UCSD-AML1 (cell line): ENCODE results near the gene IFT88.

Experiments used
- DNase-seq: peaks from one replicate; lab custom pipeline; 2025; ENCODE audit not compliant: unreplicated experiment; lab: John Stamatoyannopoulos, UW

IFT88 gene, protein sequence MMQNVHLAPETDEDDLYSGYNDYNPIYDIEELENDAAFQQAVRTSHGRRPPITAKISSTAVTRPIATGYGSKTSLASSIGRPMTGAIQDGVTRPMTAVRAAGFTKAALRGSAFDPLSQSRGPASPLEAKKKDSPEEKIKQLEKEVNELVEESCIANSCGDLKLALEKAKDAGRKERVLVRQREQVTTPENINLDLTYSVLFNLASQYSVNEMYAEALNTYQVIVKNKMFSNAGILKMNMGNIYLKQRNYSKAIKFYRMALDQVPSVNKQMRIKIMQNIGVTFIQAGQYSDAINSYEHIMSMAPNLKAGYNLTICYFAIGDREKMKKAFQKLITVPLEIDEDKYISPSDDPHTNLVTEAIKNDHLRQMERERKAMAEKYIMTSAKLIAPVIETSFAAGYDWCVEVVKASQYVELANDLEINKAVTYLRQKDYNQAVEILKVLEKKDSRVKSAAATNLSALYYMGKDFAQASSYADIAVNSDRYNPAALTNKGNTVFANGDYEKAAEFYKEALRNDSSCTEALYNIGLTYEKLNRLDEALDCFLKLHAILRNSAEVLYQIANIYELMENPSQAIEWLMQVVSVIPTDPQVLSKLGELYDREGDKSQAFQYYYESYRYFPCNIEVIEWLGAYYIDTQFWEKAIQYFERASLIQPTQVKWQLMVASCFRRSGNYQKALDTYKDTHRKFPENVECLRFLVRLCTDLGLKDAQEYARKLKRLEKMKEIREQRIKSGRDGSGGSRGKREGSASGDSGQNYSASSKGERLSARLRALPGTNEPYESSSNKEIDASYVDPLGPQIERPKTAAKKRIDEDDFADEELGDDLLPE

GRCh38 chr13:20566898-20567874 lies at the start of gene IFT88:
IFT88 (plus strand) TSS chr13:20567157; CDS start chr13:20574386, 7,229 bp downstream.
- DNase-seq, result peak; percentile 94

DNA sequence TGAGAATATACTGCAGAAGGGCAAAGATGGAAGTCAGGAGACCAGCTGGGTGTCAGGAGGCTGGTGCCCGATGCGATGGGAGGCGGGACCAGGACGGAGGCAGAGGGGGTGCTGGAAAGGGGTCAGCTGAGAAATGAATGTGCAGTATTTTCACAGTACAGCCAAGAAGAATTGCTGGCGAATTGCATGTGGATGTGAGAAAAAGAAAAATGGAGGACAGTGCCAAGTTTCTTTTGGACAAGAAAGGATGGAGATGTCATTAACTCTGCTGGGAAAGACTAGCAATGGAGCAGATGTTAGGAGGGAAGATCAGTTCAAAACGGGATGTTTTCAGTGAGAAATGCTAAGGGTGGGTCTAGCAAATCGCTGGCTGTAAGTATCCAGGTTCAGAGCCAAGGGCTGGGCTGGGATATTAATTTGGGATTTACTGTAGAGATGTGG lies 48.3 kb upstream of the IFT88 start:
- DNase-seq, result no peak

GRCh38 chr13:20519875-20520274 lies 47.1 kb upstream of the IFT88 start:
- no peak for DNase-seq

GRCh38 chr13:20521364-20522115 lies 45.4 kb upstream of the IFT88 start:
- DNase-seq, result no peak

DNA sequence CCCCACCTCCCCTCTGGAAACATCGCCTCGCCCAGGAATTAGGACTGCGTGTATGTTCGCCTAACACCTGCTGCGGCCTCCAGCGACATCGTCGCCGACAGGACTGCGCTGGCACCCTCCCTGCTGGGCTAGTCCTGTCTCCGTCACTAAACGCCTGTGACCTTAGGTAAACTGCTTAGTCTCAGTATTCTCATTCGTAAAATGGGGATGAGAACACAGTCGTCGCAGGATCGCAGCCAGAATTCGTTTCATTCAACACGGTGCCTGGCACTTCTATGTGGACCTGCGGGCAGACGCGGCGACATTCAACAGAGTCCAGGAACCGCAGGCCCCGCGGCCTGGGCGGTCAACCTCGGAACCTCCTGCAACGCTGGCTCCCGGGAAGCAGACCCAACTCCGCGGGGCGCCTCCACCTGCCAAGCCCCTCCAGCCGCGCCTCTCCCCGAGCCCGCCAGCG lies 41.8 kb upstream of the IFT88 start:
- no peak for DNase-seq

- peak; percentile 82 for DNase-seq
Measured at GRCh38 chr13:20525601-20526544, 41.1 kb upstream of the IFT88 start, which contains the start of gene CRYL1. CRYL1 (minus strand) TSS chr13:20525857; CDS start chr13:20525794, 63 bp downstream.

DNA sequence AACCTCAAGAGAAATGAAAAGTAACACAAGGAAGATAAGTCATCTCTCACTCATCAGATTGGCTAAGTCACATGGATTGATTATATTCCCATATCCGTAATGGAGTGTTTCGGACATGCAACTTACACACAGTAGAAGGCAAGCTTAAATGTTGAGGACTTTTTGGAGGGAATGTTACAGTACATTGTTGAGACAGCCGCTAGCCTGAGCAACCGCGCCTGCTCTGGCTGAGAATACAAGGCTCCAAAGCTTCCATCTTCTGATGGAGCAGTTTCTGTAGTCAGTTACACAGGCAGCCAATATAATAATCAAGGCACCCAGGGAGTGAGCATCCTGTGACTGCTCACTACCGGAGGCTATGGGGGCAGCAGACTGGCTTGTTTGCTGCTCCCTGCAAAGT lies 40.3 kb upstream of the IFT88 start:
- DNase-seq, result no peak

DNA sequence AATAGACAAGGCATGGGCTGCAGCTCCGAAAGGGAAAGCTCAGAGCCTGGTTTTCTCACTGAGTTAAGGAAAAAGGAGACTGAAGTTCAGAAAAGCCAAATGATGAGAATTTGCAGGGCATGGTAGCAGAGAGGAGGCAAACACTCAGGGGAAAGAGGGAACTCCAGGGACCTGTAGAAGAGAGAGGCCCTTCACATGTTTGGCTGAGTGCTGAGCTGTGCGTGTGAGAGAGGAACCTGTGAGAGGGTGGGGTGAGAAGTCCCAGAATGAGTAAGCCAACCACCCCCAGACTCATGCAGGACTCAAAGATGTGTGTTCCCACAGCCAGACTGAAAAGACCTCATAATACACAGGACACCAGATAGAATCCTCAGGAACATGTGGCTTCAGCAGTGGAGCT lies 38.5 kb upstream of the IFT88 start:
- no peak for DNase-seq

- DNase-seq, result no peak
Measured at GRCh38 chr13:20534038-20534608, 32.8 kb upstream of the IFT88 start.

- no peak for DNase-seq
Measured at GRCh38 chr13:20536992-20537391, 30.0 kb upstream of the IFT88 start.

- DNase-seq, result peak; percentile 24
Measured at GRCh38 chr13:20544201-20544923, 22.6 kb upstream of the IFT88 start.

DNA sequence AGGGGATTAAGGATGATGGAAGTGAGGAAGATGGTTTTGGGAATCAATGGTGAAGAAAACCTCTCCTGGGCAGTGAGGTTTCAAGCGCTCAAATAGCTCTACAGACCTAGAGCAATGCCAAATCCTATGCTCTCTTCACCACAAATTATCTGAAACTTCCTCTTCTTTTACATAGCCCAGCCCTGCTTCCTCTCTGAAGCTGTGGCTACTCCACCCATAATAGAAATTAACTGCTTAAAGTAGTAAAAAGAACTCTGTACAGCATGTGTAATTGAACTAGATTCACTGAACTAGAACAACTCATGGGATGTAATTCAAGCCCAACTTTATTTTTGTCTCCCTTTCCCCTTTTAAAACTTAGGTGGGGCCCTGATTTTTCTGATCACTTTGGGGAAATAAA lies 20.4 kb upstream of the IFT88 start:
- no peak for DNase-seq

DNA sequence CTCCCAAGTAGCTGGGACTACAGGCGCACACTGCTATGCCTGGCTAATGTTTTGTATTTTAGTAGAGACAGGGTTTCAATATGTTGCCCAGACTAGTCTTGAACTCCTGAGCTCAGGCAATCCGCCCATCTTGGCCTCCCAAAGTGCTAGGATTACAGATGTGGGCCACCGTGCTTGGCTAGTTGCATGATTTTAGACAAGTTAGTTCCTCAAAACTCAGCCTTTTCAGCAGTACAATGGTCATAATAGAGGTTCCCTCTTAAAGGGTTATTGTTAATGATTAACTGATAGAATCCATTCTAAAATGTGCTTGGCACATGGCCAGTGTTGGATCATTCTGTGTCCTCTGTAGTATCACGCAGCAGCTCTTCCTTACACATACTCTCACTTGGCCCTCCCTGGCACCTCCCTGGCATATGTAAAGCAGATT lies 19.5 kb upstream of the IFT88 start:
- DNase-seq, result no peak

DNA sequence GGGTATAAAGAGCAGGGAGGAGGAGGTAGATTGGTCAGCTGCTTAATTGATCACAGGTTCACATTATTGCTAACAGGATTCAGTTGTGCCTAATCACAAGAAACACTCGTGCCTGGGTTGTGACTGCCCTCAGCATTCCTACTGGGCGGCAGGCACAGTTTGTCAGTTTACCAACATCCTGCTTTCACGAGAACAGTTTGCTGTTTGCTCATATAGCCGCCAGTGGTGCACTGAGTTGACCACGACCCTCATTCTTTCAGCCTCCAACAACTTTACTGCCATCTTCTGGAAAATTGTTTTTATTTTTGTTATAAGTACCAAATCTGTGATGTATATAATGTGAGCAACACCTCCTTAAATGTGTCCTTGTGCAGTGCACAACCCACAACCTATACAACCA lies 16.2 kb upstream of the IFT88 start:
- peak; percentile 18 for DNase-seq

DNA sequence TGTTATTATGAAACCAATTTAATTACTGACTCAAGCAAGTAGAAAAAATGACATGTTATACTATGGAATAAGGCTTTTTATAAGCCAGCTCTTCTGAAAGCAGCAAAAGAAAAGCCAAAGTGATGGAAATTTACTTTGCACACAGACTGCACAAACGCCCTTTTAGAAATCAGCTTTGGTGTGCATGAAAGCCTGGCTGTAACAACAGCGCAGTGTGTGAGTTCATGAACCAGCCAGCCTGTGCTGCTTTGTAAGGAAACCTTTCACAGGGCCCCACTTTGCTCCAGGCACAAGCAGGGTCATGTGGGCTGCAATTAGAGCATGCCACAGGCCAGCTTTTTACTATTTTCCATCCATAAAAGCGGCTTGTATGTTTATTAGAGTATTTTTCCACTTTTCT lies 13.6 kb upstream of the IFT88 start:
- no peak for DNase-seq

- DNase-seq, result no peak
Measured at GRCh38 chr13:20558982-20559381, 8.0 kb upstream of the IFT88 start.

DNA sequence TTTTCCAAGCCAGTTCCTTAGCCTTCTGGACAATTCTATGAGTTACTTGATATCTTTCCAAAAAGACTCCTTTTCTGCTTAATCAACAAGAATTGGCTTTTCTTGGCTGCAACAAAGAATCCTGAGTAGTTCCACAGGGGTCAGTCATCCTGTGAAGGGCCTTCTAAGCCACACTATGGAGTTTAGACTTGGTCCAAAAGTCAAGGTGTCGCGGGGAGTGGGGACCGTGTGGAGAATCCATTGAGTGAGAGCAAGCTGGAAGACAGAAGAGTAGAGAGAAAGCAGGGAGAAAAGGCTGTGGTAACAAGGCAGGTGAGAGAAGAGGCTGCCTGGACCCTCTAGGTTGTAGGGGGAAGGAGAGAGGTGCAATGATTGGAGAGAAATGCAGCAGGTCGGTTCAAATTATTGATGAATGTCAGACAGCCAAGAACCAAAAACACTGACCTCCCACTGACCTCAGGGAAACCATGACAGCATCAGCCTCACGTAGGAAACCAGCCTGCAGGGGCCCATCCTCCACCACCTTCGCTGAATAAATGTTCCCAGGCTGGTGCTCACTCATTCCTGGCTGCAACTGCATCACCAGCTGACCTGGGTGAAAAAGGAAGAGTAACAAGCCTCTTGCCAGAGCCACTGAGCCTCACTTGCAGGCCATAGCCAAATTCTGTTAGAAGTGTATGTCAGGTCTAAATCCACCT lies 7.1 kb upstream of the IFT88 start:
- no peak for DNase-seq
